Psoas muscle (tissue), 8 donors: Measurements from ENCODE around the gene TP63. TPM values are rescaled to one million over a fixed set of nuclear protein-coding genes. Genes with fewer than 3 reads are reported as not detected.
A peak's percentile ranks its signal among the peaks of the same experiment; 100 is the strongest.

Source experiments
- ATAC-seq, 4 donors: fragments of 200-7000 bp; cut with Tn5 transposase; one replicate each; pipeline ENCODE4 v1.9.1; 2020; ENCODE audit warnings: moderate library complexity in 3 of 4, mild to moderate bottlenecking in 2 of 4
- DNase-seq, 2 donors: peaks; one replicate each; pipeline ENCODE4 v3.0.0-alpha.2; 2020
- H3K27ac ChIP-seq: fragments of 200-600 bp; one replicate; pipeline ENCODE4 v1.8.0; 2022
- H3K27me3 ChIP-seq, 3 donors: fragments of 200-600 bp in 1 of 3; one replicate each; pipeline versions ENCODE4 v1.6.1 to v1.8.0; 2013 to 2022; ENCODE audit warnings: low read length in 2 of 3, mild to moderate bottlenecking in 2 of 3, moderate library complexity in 1 of 3; ENCODE audit not compliant: insufficient read depth in 3 of 3
- H3K36me3 ChIP-seq, 2 donors: fragments of 200-600 bp in 1 of 2; one replicate each; pipeline versions ENCODE4 v1.6.1 to v1.8.0; 2013 to 2022; ENCODE audit warnings: low read depth in 1 of 2, mild to moderate bottlenecking in 1 of 2, moderate library complexity in 1 of 2; ENCODE audit not compliant: insufficient read depth in 1 of 2
- H3K4me1 ChIP-seq: fragments of 200-600 bp; one replicate; pipeline ENCODE4 v1.8.0; 2022
- H3K4me3 ChIP-seq: fragments of 200-600 bp; one replicate; pipeline ENCODE4 v1.8.0; 2022; ENCODE audit warnings: mild to moderate bottlenecking
- H3K9me3 ChIP-seq: fragments of 200-600 bp; one replicate; pipeline ENCODE4 v1.8.0; 2022
- CTCF ChIP-seq: fragments of 200-600 bp; IDR thresholded peaks from one replicate; pipeline ENCODE4 v1.8.0; 2022; ENCODE audit warnings: antibody characterized with exemption
- WGBS, 3 donors: extraction: QIAGEN DNeasy Blood & Tissue Kit; methylation state at CpG; one replicate each; pipeline versions ENCODE4 v1.1.6 to v1.1.7; 2013; 5-methylcytosine and 5-hydroxymethylcytosine counted together
- intact Hi-C, 2 donors: fragments of 100-400 bp; cut with DNase I; formaldehyde crosslinking; loops; one replicate each; pipeline versions ENCODE4 v1.11.0 to v1.14.2; 2022
- polyA plus RNA-seq, 3 donors: library from polyadenylated mRNA; stranded (reverse); fragments of 200-250 nt; gene quantifications; one replicate each; pipeline ENCODE4 v1.2.3, GENCODE V29; 2013
- total RNA-seq, 4 donors: library from RNA; stranded (reverse); fragmentation: NEBNext Ultra II Directional in 2 of 4; extraction: Animal tissue kit (Norgen Biotek cat#: 25700) in 2 of 4; gene quantifications; one replicate each; pipeline versions ENCODE4 v1.2.1 to v1.2.4, GENCODE V29; 2021 to 2023
- donor health status: healthy with polysubstance abuse.
- donor health status: DM: no; HTN: no; CAD: no; lungs with moderate emphysema.
- donor health status: Bipolar disorder and iron deficiency.
- donor health status: healthy.
- donor health status: DM: yes; HTN: yes; CAD: no.
- donor health status: DM: no; HTN: no; CAD: no.
- donor health status: DM: no; HTN: no; CAD: no.
- donor health status: DM: yes; HTN: yes; CAD: no.

Gene TP63
- total and polyA plus RNA-seq, 7 donors: 1.4 to 83.0 (median 13.1) TPM

GRCh38 chr3:189683546-189684255, 52.5 kb downstream of the TP63 start:
- Histone ChIP-seq H3K27ac (peak overlapping the region; percentile 78), H3K27me3 (no peaks in the 10 kb centered on the region), H3K4me3 (no peak overlapping the region), H3K36me3 (no peaks in the 10 kb centered on the region), H3K4me1 (peaks cover 56% of the 10 kb centered on the region), H3K9me3 (no peaks in the 10 kb centered on the region)
- DNase-seq (no peak), ATAC-seq (peak; percentile 83 to 94 (median 86))
- WGBS, 3 donors: 29 to 34% (median 31%) methylated on average over 3 of the region's 3 CpGs
- intact Hi-C loops: loop anchor here in 1 of 2 donors (10.0 kb wide), 1 partner anchor 261 kb away; no protein-coding TSS in a partner anchor
- no peak for TF ChIP-seq CTCF

- H3K27me3 ChIP-seq: no peaks in the 10 kb centered on the region
- DNase-seq: no peak
- TF ChIP-seq CTCF: no peak
- H3K4me3 ChIP-seq: no peak overlapping the region
- peak overlapping the region; percentile 78 for H3K27ac ChIP-seq
- no peaks in the 10 kb centered on the region for H3K36me3 ChIP-seq
- no peaks in the 10 kb centered on the region for H3K9me3 ChIP-seq
- ATAC-seq: no peak
- H3K4me1 ChIP-seq: peaks cover 61% of the 10 kb centered on the region
- 92 to 98% (median 92%) methylated on average over 2 of the region's 2 CpGs for WGBS, 3 donors
- intact Hi-C loops: loop anchor here in 1 of 2 donors (10.0 kb wide), 1 partner anchor 260 kb away; no protein-coding TSS in a partner anchor
These were observed 53.1 kb downstream of the TP63 start for GRCh38 chr3:189684317-189684716.

- TF ChIP-seq CTCF: no peak
- H3K4me3 ChIP-seq: no peak overlapping the region
- WGBS, 3 donors: 68 to 91% (median 68%) methylated on average over 1 of the region's 1 CpG
- ATAC-seq (no peak), DNase-seq (no peak)
- H3K4me1 ChIP-seq: peaks cover 61% of the 10 kb centered on the region
- H3K27ac ChIP-seq: peak overlapping the region; percentile 26
- no peaks in the 10 kb centered on the region for H3K36me3 ChIP-seq
- no peaks in the 10 kb centered on the region for H3K9me3 ChIP-seq
- no peaks in the 10 kb centered on the region for H3K27me3 ChIP-seq
- intact Hi-C loops: loop anchor here in 1 of 2 donors (10.0 kb wide), 1 partner anchor 260 kb away; no protein-coding TSS in a partner anchor
These were observed 54.1 kb downstream of the TP63 start for GRCh38 chr3:189685291-189685690.

- intact Hi-C loops: loop anchor here in 1 of 2 donors (10.0 kb wide), 1 partner anchor 259 kb away; no protein-coding TSS in a partner anchor
- Histone ChIP-seq H3K4me3 (no peak overlapping the region), H3K4me1 (peaks cover 55% of the 10 kb centered on the region), H3K27ac (no peak overlapping the region), H3K36me3 (no peaks in the 10 kb centered on the region), H3K9me3 (no peaks in the 10 kb centered on the region), H3K27me3 (no peaks in the 10 kb centered on the region)
- no peak for DNase-seq
- TF ChIP-seq CTCF: no peak
- 77 to 100% (median 90%) methylated on average over 2 of the region's 2 CpGs for WGBS, 3 donors
- no peak for ATAC-seq
These were observed 54.7 kb downstream of the TP63 start for GRCh38 chr3:189685860-189686259.
